Measurements from ENCODE around the gene TJP1.

Gene TJP1

DNA sequence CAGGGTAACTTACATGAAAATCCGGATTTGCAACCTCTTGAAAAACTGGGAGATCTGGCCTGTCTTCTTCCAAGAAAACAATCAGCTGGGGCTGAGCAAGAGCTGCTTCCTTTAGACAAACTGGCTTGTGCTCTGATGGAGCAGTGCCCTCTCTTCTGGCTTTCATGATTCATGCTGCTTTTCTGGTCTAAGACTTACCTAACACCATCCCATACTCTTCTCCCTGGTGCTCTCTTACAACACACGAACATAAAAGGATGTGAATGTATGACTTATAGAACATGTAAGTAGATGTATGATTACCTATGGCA, 9.9 kb downstream of the TJP1 start:
- Histone ChIP-seq H3K9ac (ENCODE audit: low read length) (no peak overlapping the region), H3K27me3 (ENCODE audit: control insufficient read depth, insufficient read depth, low read length) (no peaks in the 10 kb centered on the region), H3K36me3 (ENCODE audit: control insufficient read depth, insufficient read depth, low read length) (no peaks in the 10 kb centered on the region), H3K4me3 (ENCODE audit: low read length) (no peak overlapping the region), H3K4me1 (ENCODE audit: control insufficient read depth, insufficient read depth, low read length) (peaks cover 12% of the 10 kb centered on the region), H3K9me3 (ENCODE audit: control insufficient read depth, low read length) (no peaks in the 10 kb centered on the region)

DNA sequence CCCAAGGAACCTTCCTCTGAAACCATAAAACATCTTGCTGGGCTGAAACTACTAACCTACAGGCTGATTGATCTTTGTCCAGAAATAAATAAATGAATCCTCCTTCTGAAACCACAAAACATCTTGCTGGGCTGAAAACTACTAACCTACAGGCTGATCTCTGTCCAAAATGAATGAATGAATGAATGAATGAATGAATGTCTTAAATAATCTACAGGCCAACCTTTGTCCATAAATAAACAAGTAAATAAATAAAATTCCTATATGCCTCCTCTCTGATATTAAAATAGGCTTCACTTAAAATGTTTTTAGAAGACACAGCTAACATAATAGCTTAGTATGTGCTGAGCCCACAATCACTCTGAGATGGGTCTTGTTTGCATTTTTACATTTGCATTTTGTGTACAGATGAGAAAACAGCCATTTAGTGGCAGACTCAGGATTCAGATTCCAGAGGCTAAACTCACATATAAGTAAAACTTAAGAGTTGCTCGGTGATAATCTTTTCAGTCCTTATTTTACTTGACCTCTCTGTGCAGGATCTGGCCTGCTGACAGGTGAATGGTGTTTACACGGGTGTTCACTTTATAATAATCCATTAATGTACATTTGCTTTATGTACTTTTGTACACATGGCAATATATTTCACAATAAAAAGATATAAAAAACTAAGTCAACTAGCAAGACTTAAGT, 10.4 kb downstream of the TJP1 start:
- no peaks in the 10 kb centered on the region for H3K9me3 ChIP-seq (ENCODE audit: control insufficient read depth, low read length)
- H3K27me3 ChIP-seq (ENCODE audit: control insufficient read depth, insufficient read depth, low read length): no peaks in the 10 kb centered on the region
- H3K4me3 ChIP-seq (ENCODE audit: low read length): no peak overlapping the region
- H3K9ac ChIP-seq (ENCODE audit: low read length): no peak overlapping the region
- peaks cover 12% of the 10 kb centered on the region for H3K4me1 ChIP-seq (ENCODE audit: control insufficient read depth, insufficient read depth, low read length)
- H3K36me3 ChIP-seq (ENCODE audit: control insufficient read depth, insufficient read depth, low read length): no peaks in the 10 kb centered on the region

DNA sequence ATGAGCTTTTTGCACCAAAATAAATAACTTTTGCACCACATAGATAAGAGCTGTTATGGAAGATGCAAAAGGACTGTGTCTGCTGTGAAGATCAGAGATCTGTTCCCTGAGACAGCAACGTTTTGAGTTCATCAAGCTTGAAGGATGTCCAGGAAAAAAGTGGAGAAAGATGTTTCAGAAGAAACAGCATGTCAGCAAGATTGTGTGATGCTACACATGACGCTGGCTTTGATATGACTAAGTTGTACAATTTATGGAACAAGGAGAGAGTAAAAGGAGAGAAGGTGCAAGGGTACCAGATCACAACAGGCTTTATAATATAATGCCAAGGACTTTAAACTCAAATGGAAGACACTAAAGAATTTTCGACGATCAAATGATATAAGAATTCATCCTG, 16.6 kb downstream of the TJP1 start:
- Histone ChIP-seq H3K9me3 (ENCODE audit: control insufficient read depth, low read length) (no peaks in the 10 kb centered on the region), H3K27me3 (ENCODE audit: control insufficient read depth, insufficient read depth, low read length) (no peaks in the 10 kb centered on the region), H3K36me3 (ENCODE audit: control insufficient read depth, insufficient read depth, low read length) (no peaks in the 10 kb centered on the region), H3K4me3 (ENCODE audit: low read length) (no peak overlapping the region), H3K9ac (ENCODE audit: low read length) (no peak overlapping the region), H3K4me1 (ENCODE audit: control insufficient read depth, insufficient read depth, low read length) (peaks cover 26% of the 10 kb centered on the region)

DNA sequence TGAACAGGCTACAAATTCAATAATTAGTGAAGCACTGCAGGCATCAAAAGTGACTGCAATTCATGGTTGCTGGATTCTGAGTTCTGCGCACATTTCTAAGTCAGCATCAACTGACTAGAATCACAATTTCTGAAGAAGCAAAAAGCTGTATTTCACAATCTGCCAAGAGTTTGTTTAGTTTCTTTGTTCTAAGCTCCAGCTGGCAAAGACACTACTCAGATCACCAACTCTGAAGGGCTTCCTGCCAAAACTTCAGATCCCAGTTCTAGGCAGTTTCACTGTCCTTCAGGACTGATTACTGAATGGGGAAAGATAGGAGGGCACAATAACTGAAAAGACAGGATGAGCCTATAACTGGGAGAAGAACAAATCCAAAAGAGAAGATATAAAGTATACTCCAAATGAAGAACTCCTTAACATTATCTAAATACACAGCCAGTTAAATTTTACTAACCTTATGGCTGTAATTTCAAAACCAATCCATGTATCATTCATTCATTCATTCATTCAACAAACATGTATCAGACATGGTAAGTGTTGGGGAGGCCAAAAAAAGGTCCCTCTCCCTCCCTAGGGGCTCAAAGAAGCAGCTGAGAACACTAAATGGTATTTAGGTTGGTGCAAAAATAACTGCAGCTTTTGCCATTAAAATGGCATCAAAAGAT, 17.1 kb downstream of the TJP1 start:
- Histone ChIP-seq H3K36me3 (ENCODE audit: control insufficient read depth, insufficient read depth, low read length) (no peaks in the 10 kb centered on the region), H3K9me3 (ENCODE audit: control insufficient read depth, low read length) (no peaks in the 10 kb centered on the region), H3K4me3 (ENCODE audit: low read length) (no peak overlapping the region), H3K4me1 (ENCODE audit: control insufficient read depth, insufficient read depth, low read length) (peaks cover 26% of the 10 kb centered on the region), H3K9ac (ENCODE audit: low read length) (no peak overlapping the region), H3K27me3 (ENCODE audit: control insufficient read depth, insufficient read depth, low read length) (no peaks in the 10 kb centered on the region)

DNA sequence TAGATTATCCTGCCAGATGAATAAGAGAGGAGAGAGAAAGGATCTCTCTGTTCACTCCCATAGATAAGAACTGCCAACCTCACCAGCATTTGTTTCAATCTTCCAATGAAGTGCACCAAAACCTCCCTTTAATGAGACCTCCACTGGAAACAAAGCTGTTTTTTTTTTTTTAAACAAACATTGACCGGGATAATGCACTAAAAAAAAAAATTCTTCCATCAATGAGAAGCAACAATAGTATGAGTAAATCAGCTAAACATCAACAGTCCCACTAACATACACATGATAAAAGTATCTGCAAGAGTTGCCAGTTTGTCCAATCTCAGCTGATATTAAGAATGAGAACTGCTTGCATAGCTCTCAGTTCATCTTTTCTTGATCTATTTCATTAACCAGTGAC, 19.9 kb downstream of the TJP1 start:
- Histone ChIP-seq H3K27me3 (ENCODE audit: control insufficient read depth, insufficient read depth, low read length) (no peaks in the 10 kb centered on the region), H3K4me1 (ENCODE audit: control insufficient read depth, insufficient read depth, low read length) (peaks cover 32% of the 10 kb centered on the region), H3K9me3 (ENCODE audit: control insufficient read depth, low read length) (no peaks in the 10 kb centered on the region), H3K36me3 (ENCODE audit: control insufficient read depth, insufficient read depth, low read length) (no peaks in the 10 kb centered on the region), H3K9ac (ENCODE audit: low read length) (no peak overlapping the region), H3K4me3 (ENCODE audit: low read length) (no peak overlapping the region)

DNA sequence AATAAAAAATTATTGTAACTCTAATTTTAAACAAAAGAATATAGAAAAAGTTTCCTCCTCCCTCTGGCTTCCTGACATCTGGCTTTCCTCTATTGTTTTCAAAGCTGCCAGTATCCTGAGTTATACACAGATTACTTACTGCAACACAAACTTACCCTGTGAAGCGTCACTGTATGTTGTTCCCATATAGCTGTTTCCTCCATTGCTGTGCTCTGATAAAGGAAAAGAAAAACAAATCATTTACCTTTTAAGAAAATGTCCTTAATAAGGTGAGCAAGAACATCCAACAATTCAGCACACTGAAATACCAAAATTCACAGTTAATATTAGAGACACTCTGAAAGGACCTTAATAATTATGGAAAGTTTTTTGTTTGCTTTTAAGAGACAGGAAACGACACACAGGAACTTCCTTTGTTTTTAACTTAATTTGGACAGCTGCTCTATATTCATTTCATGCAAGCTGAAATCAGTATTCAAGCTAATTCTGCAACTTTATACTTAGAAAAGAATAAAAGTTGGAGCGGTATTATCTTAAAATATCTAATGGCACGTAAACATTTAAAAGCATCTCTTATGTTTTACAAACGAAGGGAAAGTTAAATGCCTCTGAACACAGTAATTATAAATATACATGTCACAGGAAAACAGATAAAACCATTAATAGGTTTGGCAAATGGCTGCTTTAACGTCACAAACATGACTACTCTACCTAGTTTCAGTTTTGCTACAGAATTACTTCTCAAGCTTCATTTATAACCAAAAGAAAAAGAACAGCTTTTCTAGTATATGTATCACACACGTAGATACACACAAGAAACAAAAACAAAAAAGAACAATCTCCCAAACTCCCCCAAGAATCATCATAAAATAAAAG, 21.5 kb downstream of the TJP1 start:
- Histone ChIP-seq H3K36me3 (ENCODE audit: control insufficient read depth, insufficient read depth, low read length) (no peaks in the 10 kb centered on the region), H3K4me3 (ENCODE audit: low read length) (no peak overlapping the region), H3K9me3 (ENCODE audit: control insufficient read depth, low read length) (no peaks in the 10 kb centered on the region), H3K4me1 (ENCODE audit: control insufficient read depth, insufficient read depth, low read length) (peaks cover 32% of the 10 kb centered on the region), H3K27me3 (ENCODE audit: control insufficient read depth, insufficient read depth, low read length) (no peaks in the 10 kb centered on the region), H3K9ac (ENCODE audit: low read length) (no peak overlapping the region)

DNA sequence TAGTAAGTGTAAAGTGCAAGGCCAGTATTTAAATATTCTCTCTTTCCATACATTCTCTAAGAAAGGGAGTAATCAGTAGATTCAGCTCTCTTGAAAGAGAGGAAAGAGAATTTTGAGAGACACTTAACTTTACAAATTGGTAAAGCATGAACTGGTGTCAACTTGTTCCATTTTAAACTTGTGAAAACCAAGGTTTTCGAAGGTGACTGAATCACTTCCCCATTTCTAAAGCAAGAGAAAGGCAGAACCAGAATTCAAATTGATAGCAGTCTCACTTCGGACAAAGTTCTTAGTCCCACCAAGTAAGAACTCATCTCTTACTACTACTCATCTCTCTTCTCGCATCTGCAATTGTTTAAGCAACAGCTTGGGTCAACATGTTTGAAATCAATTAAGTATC, 22.4 kb downstream of the TJP1 start:
- H3K9me3 ChIP-seq (ENCODE audit: control insufficient read depth, low read length): no peaks in the 10 kb centered on the region
- no peaks in the 10 kb centered on the region for H3K36me3 ChIP-seq (ENCODE audit: control insufficient read depth, insufficient read depth, low read length)
- peaks cover 23% of the 10 kb centered on the region for H3K4me1 ChIP-seq (ENCODE audit: control insufficient read depth, insufficient read depth, low read length)
- no peaks in the 10 kb centered on the region for H3K27me3 ChIP-seq (ENCODE audit: control insufficient read depth, insufficient read depth, low read length)
- H3K4me3 ChIP-seq (ENCODE audit: low read length): no peak overlapping the region
- no peak overlapping the region for H3K9ac ChIP-seq (ENCODE audit: low read length)

DNA sequence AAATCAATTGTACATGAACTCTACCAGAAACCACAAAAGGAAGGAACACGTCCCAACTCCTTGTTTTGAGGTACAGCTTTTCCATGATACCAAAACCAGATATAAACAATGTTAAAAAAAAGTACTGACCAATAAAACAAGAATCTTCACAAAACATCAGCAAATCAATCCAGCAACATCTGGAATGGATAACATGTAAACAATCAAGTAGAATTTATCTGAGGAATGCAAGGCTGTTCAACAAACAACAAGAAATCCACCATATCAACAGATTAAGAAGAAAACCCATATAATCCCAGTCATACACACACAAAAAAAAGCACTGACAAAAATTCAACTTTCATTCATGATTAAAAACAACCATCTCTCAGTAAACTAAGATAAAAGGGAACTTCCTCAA, 26.7 kb downstream of the TJP1 start:
- H3K4me3 ChIP-seq (ENCODE audit: low read length): no peak overlapping the region

DNA sequence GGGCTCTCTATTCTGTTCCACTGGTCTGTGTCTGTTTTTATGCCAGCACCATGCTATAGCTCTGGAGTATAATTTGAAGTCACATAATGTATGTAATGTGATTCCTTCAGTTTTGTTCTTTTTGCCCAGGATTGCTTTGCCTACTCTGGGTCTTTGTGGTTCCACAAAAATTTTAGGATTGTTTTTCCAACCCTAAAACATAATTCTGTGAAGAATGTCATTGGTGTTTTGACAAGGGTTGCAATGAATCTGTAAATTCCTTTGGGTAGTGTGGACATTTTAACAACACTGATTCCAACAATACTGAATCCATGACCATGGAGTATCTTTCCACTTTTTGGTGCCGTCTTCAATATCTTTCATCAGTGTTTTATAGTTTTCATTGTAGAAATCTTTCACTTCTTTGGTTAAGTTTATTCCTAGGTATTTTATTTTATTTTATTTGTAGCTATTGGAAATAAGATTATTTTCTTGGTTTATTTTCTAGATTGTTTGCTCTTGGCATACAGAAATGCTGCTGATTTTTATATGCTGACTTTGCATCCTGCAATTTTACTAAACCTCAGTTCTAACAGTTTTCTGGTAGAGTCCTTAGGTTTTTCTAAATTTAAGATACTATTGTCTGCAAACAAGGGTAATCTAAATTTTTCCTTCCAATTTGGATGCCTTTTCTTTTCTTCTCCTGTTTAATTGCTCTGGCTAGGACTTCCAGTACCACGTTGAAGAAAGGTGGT, 29.7 kb downstream of the TJP1 start:
- no peaks in the 10 kb centered on the region for H3K4me1 ChIP-seq (ENCODE audit: control insufficient read depth, insufficient read depth, low read length)
- H3K9me3 ChIP-seq (ENCODE audit: control insufficient read depth, low read length): no peaks in the 10 kb centered on the region
- no peak overlapping the region for H3K4me3 ChIP-seq (ENCODE audit: low read length)
- no peaks in the 10 kb centered on the region for H3K36me3 ChIP-seq (ENCODE audit: control insufficient read depth, insufficient read depth, low read length)
- no peak overlapping the region for H3K9ac ChIP-seq (ENCODE audit: low read length)
- no peaks in the 10 kb centered on the region for H3K27me3 ChIP-seq (ENCODE audit: control insufficient read depth, insufficient read depth, low read length)

More for the DNA sequence above, 26.7 kb downstream of the TJP1 start:
- Histone ChIP-seq H3K9ac (ENCODE audit: low read length) (no peak overlapping the region), H3K27me3 (ENCODE audit: control insufficient read depth, insufficient read depth, low read length) (no peaks in the 10 kb centered on the region), H3K4me1 (ENCODE audit: control insufficient read depth, insufficient read depth, low read length) (peaks cover 7% of the 10 kb centered on the region), H3K36me3 (ENCODE audit: control insufficient read depth, insufficient read depth, low read length) (no peaks in the 10 kb centered on the region), H3K9me3 (ENCODE audit: control insufficient read depth, low read length) (no peaks in the 10 kb centered on the region)

DNA sequence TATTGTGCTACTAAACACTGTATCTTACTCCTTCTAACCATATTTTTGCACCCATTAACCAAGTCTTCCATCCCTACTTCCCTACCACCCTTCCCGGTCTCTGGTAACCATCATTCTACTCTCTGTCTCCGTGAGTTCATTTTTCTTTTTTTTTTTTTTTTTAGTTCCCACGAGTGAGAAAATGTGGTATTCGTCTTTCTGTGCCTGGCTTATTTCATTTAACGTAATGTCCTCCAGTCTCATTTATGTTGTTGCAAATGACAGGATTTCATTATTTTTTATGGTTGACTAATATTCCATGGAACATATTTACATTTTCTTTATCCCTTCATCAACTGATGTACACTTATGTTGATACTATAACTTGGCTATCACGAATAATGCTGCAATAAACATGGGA, 31.7 kb downstream of the TJP1 start:
- no peaks in the 10 kb centered on the region for H3K36me3 ChIP-seq (ENCODE audit: control insufficient read depth, insufficient read depth, low read length)

DNA sequence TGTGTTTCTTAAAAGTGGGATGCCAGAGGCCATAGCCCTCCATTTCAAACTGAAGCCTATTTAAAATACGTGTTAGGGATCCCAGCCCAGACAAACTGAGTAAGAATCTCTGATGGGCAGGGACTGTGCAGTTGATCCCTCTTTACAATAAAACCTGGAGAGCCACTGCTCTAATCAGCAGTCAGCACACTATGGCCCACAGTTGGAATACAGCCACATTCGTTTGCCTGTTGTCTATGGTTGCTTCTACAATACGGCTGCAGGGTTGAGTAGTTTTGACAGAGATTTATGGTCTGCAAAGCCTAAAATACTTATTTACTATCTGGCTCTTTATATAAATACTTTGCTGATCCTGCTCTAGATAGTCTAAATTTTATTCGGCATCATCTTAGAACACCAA, 32.4 kb downstream of the TJP1 start:
- no peaks in the 10 kb centered on the region for H3K4me1 ChIP-seq (ENCODE audit: control insufficient read depth, insufficient read depth, low read length)
- H3K4me3 ChIP-seq (ENCODE audit: low read length): no peak overlapping the region
- no peaks in the 10 kb centered on the region for H3K27me3 ChIP-seq (ENCODE audit: control insufficient read depth, insufficient read depth, low read length)
- no peaks in the 10 kb centered on the region for H3K36me3 ChIP-seq (ENCODE audit: control insufficient read depth, insufficient read depth, low read length)
- H3K9ac ChIP-seq (ENCODE audit: low read length): no peak overlapping the region
- H3K9me3 ChIP-seq (ENCODE audit: control insufficient read depth, low read length): no peaks in the 10 kb centered on the region

More for the DNA sequence above, 31.7 kb downstream of the TJP1 start:
- Histone ChIP-seq H3K9me3 (ENCODE audit: control insufficient read depth, low read length) (no peaks in the 10 kb centered on the region), H3K9ac (ENCODE audit: low read length) (no peak overlapping the region), H3K4me3 (ENCODE audit: low read length) (no peak overlapping the region), H3K27me3 (ENCODE audit: control insufficient read depth, insufficient read depth, low read length) (no peaks in the 10 kb centered on the region), H3K4me1 (ENCODE audit: control insufficient read depth, insufficient read depth, low read length) (no peaks in the 10 kb centered on the region)

Data from mucosa of stomach (tissue), 1 donor.